HG02759 (cell line): ENCODE data around the gene ANKRD55.
"Not testable (repeated sequence)": the region's sequence is repeated elsewhere in the genome, so short reads cannot be mapped to it uniquely, and the experiment has no call there.

Experiments used
- ATAC-seq: cut with Tn5 transposase; IDR thresholded peaks from one replicate; pipeline ENCODE4 v1.9.1; 2021; ENCODE audit warnings: mild to moderate bottlenecking, moderate library complexity; ENCODE audit not compliant: unreplicated experiment

ANKRD55 gene

GRCh38 chr5:56147659-56148230 is 85.4 kb downstream of the ANKRD55 start:
- no peak for ATAC-seq

GRCh38 chr5:56147106-56147505 is 86.0 kb downstream of the ANKRD55 start:
- ATAC-seq = no peak

GRCh38 chr5:56146674-56147073 is 86.5 kb downstream of the ANKRD55 start:
- no peak for ATAC-seq

GRCh38 chr5:56145511-56145910 is 87.6 kb downstream of the ANKRD55 start:
- ATAC-seq = no peak

- no peak for ATAC-seq
Observed at GRCh38 chr5:56145106-56145505, 88.0 kb downstream of the ANKRD55 start.

GRCh38 chr5:56144211-56144610 is 88.9 kb downstream of the ANKRD55 start:
- ATAC-seq = no peak

GRCh38 chr5:56143373-56143714 is 89.8 kb downstream of the ANKRD55 start:
- no peak for ATAC-seq

- peak; percentile 88 for ATAC-seq
Observed at GRCh38 chr5:56142614-56143372, 90.3 kb downstream of the ANKRD55 start.

GRCh38 chr5:56142233-56142613 is 90.9 kb downstream of the ANKRD55 start:
- ATAC-seq = no peak

- ATAC-seq = no peak
Observed at GRCh38 chr5:56140073-56140472, 93.1 kb downstream of the ANKRD55 start.

- ATAC-seq = no peak
Observed at GRCh38 chr5:56130664-56131063, 102.5 kb downstream of the ANKRD55 start.

GRCh38 chr5:56129288-56129687 is 103.8 kb downstream of the ANKRD55 start:
- peak; percentile 44 for ATAC-seq

- ATAC-seq = no peak
Observed at GRCh38 chr5:56128113-56128512, 105.0 kb downstream of the ANKRD55 start.

GRCh38 chr5:56126487-56127179 is 106.5 kb downstream of the ANKRD55 start:
- ATAC-seq = no peak

GRCh38 chr5:56123531-56124243 is 109.4 kb downstream of the ANKRD55 start:
- ATAC-seq = no peak

GRCh38 chr5:56122360-56122985 is 110.7 kb downstream of the ANKRD55 start:
- not testable (repeated sequence) for ATAC-seq

- no peak for ATAC-seq
Observed at GRCh38 chr5:56119050-56119449, 114.1 kb downstream of the ANKRD55 start.

GRCh38 chr5:56116599-56117141 is 116.5 kb downstream of the ANKRD55 start:
- ATAC-seq = no peak

- no peak for ATAC-seq
Observed at GRCh38 chr5:56115589-56115988, 117.5 kb downstream of the ANKRD55 start.

- ATAC-seq = no peak
Observed at GRCh38 chr5:56112526-56113121, 120.5 kb downstream of the ANKRD55 start.
